Stimulated activated CD4-positive, alpha-beta T cell treated with anti-CD3 and anti-CD28 coated beads, Interleukin-1b, Interleukin-23, amount 100 ng/mL, for 48 hours (primary cell): ENCODE measurements around the gene NCAM2.
"Not testable (repeated sequence)": the region's sequence is repeated elsewhere in the genome, so short reads cannot be mapped to it uniquely, and the experiment has no call there.

Experiments
- DNase-seq: peaks from one replicate; pipeline ENCODE4 v3.0.0-alpha.2; 2020

The NCAM2 gene

GRCh38 chr21:21111309-21111920, 113.2 kb downstream of the NCAM2 start:
- no peak for DNase-seq

- no peak for DNase-seq
Measured at GRCh38 chr21:21114461-21114860, 116.3 kb downstream of the NCAM2 start.

GRCh38 chr21:21119091-21119490, 120.9 kb downstream of the NCAM2 start:
- no peak for DNase-seq

- DNase-seq, result no peak
Measured at GRCh38 chr21:21122680-21123079, 124.5 kb downstream of the NCAM2 start.

GRCh38 chr21:21132390-21132789, 134.2 kb downstream of the NCAM2 start:
- no peak for DNase-seq

GRCh38 chr21:21137986-21138385, 139.8 kb downstream of the NCAM2 start:
- no peak for DNase-seq

GRCh38 chr21:21146587-21147373, 148.6 kb downstream of the NCAM2 start:
- DNase-seq, result no peak

GRCh38 chr21:21147374-21147745, 149.2 kb downstream of the NCAM2 start:
- DNase-seq, result no peak

GRCh38 chr21:21148009-21148408, 149.8 kb downstream of the NCAM2 start:
- DNase-seq, result no peak

GRCh38 chr21:21148514-21148913, 150.3 kb downstream of the NCAM2 start:
- DNase-seq, result no peak

- DNase-seq, result not testable (repeated sequence)
Measured at GRCh38 chr21:21149445-21149844, 151.2 kb downstream of the NCAM2 start.

- DNase-seq, result no peak
Measured at GRCh38 chr21:21151231-21151630, 153.0 kb downstream of the NCAM2 start.

GRCh38 chr21:21156397-21156796, 158.2 kb downstream of the NCAM2 start:
- DNase-seq, result no peak

GRCh38 chr21:21156957-21157356, 158.7 kb downstream of the NCAM2 start:
- DNase-seq, result no peak

GRCh38 chr21:21158376-21158918, 160.2 kb downstream of the NCAM2 start:
- DNase-seq, result no peak

- DNase-seq, result no peak
Measured at GRCh38 chr21:21159253-21159899, 161.2 kb downstream of the NCAM2 start.

GRCh38 chr21:21162786-21163185, 164.6 kb downstream of the NCAM2 start:
- no peak for DNase-seq

- peak; percentile 13 for DNase-seq
Measured at GRCh38 chr21:21163904-21164303, 165.7 kb downstream of the NCAM2 start.

GRCh38 chr21:21165063-21165645, 166.9 kb downstream of the NCAM2 start:
- no peak for DNase-seq

GRCh38 chr21:21174676-21175075, 176.5 kb downstream of the NCAM2 start:
- no peak for DNase-seq

GRCh38 chr21:21175798-21176334, 177.7 kb downstream of the NCAM2 start:
- DNase-seq, result no peak

GRCh38 chr21:21177353-21177986, 179.3 kb downstream of the NCAM2 start:
- DNase-seq, result no peak
